ENCODE results near the gene TMC3. TPM values are rescaled to one million over a fixed set of nuclear protein-coding genes. Genes with fewer than 3 reads are reported as not detected.

TMC3 gene
- total RNA-seq (0.12 and 0.43 TPM in 2 replicates), polyA plus RNA-seq (0.19 TPM in 1 of 2 replicates, not detected in the other)

- Histone ChIP-seq H3K4me3 (no peak within 1 kb of the TSS), H3K27ac (peak within 1 kb of the TSS; percentile 21), H3K9me3 (ENCODE audit: low read depth) (no peaks in the 10 kb centered on the region), H3K27me3 (no peaks in the 10 kb centered on the region), H3K79me2 (no peaks in the 10 kb centered on the region), H4K20me1 (ENCODE audit: insufficient read depth, poor library complexity, severe bottlenecking) (no peaks in the 10 kb centered on the region), H3K36me3 (replicated peaks; ENCODE audit: insufficient read depth, low read depth) (no peaks in the 10 kb centered on the region), H2AFZ (no peak within 1 kb of the TSS), H3K9me2 (replicated peaks; ENCODE audit: insufficient read depth) (no peaks in the 10 kb centered on the region), H3K4me2 (no peak within 1 kb of the TSS), H3K4me1 (ENCODE audit: insufficient read depth) (peaks cover 8% of the 10 kb centered on the region)
- no peak for DNase-seq (ENCODE audit: low spot score)
- WGBS (ENCODE audit: low lambda C conversion rate, missing lambda C conversion rate) = 77% methylated on average over 11 of the region's 11 CpGs
- TF ChIP-seq EZH2phosphoT487 (IDR thresholded peaks at IDR 0.05; ENCODE audit: low read depth, severe bottlenecking, unreplicated experiment) (no peak), EZH2 (IDR thresholded peaks at IDR 0.05; ENCODE audit: borderline replicate concordance) (no peak)
These were observed at the start of gene TMC3 for GRCh38 chr15:81373775-81374395. TSS of gene TMC3 (minus strand) at chr15:81374213. CDS start at chr15:81374077, 136 bp downstream.

DNA sequence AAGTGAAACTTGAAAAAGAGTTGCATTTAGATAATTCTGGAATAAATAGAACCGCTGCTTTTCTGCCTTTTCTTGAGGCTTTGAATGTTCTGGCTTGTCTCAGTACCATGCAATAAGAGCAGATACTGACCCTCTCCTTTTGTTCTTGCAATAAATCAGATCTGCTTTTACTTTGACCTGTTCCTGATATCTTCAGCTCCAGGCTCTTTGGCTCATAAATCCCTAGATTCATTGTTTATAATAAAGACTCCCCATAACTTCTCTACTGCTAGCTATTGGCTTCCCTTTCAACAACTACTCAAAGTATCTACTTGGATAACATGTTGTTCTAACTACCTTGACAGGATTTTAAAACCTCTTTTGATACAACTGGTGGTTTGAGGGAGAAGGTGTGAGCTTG is 47.4 kb upstream of the TMC3 start:
- no peak overlapping the region for H3K4me2 ChIP-seq
- WGBS (ENCODE audit: low lambda C conversion rate, missing lambda C conversion rate) = 65% methylated on average over 1 of the region's 1 CpG
- no peak overlapping the region for H3K4me3 ChIP-seq
- no peak for DNase-seq (ENCODE audit: low spot score)
- H2AFZ ChIP-seq = no peak overlapping the region
- no peak overlapping the region for H3K27ac ChIP-seq
- H4K20me1 ChIP-seq (ENCODE audit: insufficient read depth, poor library complexity, severe bottlenecking) = no peaks in the 10 kb centered on the region
- H3K9me3 ChIP-seq (ENCODE audit: low read depth) = no peaks in the 10 kb centered on the region
- no peaks in the 10 kb centered on the region for H3K9me2 ChIP-seq (replicated peaks; ENCODE audit: insufficient read depth)
- TF ChIP-seq, protein P1, sequence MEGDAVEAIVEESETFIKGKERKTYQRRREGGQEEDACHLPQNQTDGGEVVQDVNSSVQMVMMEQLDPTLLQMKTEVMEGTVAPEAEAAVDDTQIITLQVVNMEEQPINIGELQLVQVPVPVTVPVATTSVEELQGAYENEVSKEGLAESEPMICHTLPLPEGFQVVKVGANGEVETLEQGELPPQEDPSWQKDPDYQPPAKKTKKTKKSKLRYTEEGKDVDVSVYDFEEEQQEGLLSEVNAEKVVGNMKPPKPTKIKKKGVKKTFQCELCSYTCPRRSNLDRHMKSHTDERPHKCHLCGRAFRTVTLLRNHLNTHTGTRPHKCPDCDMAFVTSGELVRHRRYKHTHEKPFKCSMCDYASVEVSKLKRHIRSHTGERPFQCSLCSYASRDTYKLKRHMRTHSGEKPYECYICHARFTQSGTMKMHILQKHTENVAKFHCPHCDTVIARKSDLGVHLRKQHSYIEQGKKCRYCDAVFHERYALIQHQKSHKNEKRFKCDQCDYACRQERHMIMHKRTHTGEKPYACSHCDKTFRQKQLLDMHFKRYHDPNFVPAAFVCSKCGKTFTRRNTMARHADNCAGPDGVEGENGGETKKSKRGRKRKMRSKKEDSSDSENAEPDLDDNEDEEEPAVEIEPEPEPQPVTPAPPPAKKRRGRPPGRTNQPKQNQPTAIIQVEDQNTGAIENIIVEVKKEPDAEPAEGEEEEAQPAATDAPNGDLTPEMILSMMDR (IDR thresholded peaks at IDR 0.05; ENCODE audit: poor library complexity) = no peak
- TF ChIP-seq EZH2phosphoT487 (IDR thresholded peaks at IDR 0.05; ENCODE audit: low read depth, severe bottlenecking, unreplicated experiment) (no peak), EZH2 (IDR thresholded peaks at IDR 0.05; ENCODE audit: borderline replicate concordance) (no peak)
- no peaks in the 10 kb centered on the region for H3K4me1 ChIP-seq (ENCODE audit: insufficient read depth)
- H3K27me3 ChIP-seq = no peaks in the 10 kb centered on the region
- H3K79me2 ChIP-seq = no peaks in the 10 kb centered on the region
- no peaks in the 10 kb centered on the region for H3K36me3 ChIP-seq (replicated peaks; ENCODE audit: insufficient read depth, low read depth)

- H3K4me2 ChIP-seq = peak overlapping the region; percentile 33
- H3K4me1 ChIP-seq (ENCODE audit: insufficient read depth) = no peaks in the 10 kb centered on the region
- H2AFZ ChIP-seq = peak overlapping the region; percentile 49
- no peaks in the 10 kb centered on the region for H3K79me2 ChIP-seq
- H3K27me3 ChIP-seq = no peaks in the 10 kb centered on the region
- no peaks in the 10 kb centered on the region for H3K9me3 ChIP-seq (ENCODE audit: low read depth)
- H3K36me3 ChIP-seq (replicated peaks; ENCODE audit: insufficient read depth, low read depth) = no peaks in the 10 kb centered on the region
- TF ChIP-seq EZH2 (IDR thresholded peaks at IDR 0.05; ENCODE audit: borderline replicate concordance) (no peak), EZH2phosphoT487 (IDR thresholded peaks at IDR 0.05; ENCODE audit: low read depth, severe bottlenecking, unreplicated experiment) (no peak)
- TF ChIP-seq, protein P1 (IDR thresholded peaks at IDR 0.05; ENCODE audit: poor library complexity) = no peak
- H3K27ac ChIP-seq = peak overlapping the region; percentile 8
- H3K4me3 ChIP-seq = no peak overlapping the region
- 18% methylated on average over 8 of the region's 8 CpGs for WGBS (ENCODE audit: low lambda C conversion rate, missing lambda C conversion rate)
- no peak for DNase-seq (ENCODE audit: low spot score)
- no peaks in the 10 kb centered on the region for H3K9me2 ChIP-seq (replicated peaks; ENCODE audit: insufficient read depth)
- H4K20me1 ChIP-seq (ENCODE audit: insufficient read depth, poor library complexity, severe bottlenecking) = no peaks in the 10 kb centered on the region
These were observed 45.4 kb upstream of the TMC3 start for GRCh38 chr15:81419332-81419943.

DNA sequence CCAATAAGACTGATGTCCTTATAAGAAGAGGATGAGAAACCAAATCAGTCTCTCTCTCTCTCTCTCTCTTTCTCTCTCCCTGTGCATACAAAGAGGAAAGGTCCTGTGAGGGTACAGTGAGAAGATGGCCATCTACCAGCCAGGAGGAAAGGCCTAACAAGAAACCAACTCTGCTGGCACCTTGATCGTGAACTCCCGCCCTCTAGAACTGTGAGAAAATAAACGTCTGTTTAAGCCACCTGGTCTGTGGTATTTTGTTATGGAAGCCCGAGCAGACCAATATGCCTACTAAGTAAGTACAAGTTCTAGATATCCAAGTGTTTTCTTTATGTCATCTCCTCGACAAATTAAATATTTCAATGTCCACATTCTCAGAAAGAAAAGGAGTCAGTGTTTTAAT is 44.9 kb upstream of the TMC3 start:
- TF ChIP-seq, protein P1 (IDR thresholded peaks at IDR 0.05; ENCODE audit: poor library complexity) = no peak
- TF ChIP-seq EZH2phosphoT487 (IDR thresholded peaks at IDR 0.05; ENCODE audit: low read depth, severe bottlenecking, unreplicated experiment) (no peak), EZH2 (IDR thresholded peaks at IDR 0.05; ENCODE audit: borderline replicate concordance) (no peak)
- Histone ChIP-seq H2AFZ (peak overlapping the region; percentile 49), H4K20me1 (ENCODE audit: insufficient read depth, poor library complexity, severe bottlenecking) (no peaks in the 10 kb centered on the region), H3K4me1 (ENCODE audit: insufficient read depth) (no peaks in the 10 kb centered on the region), H3K36me3 (replicated peaks; ENCODE audit: insufficient read depth, low read depth) (no peaks in the 10 kb centered on the region), H3K4me2 (peak overlapping the region; percentile 33), H3K9me3 (ENCODE audit: low read depth) (no peaks in the 10 kb centered on the region), H3K4me3 (no peak overlapping the region), H3K79me2 (no peaks in the 10 kb centered on the region), H3K9me2 (replicated peaks; ENCODE audit: insufficient read depth) (no peaks in the 10 kb centered on the region), H3K27ac (peak overlapping the region; percentile 8), H3K27me3 (no peaks in the 10 kb centered on the region)
- 63% methylated on average over 5 of the region's 5 CpGs for WGBS (ENCODE audit: low lambda C conversion rate, missing lambda C conversion rate)
- no peak for DNase-seq (ENCODE audit: low spot score)

Measured in hepatocyte (in vitro differentiated cells).